IPS-NIHi7 (cell line): ENCODE measurements around the gene UTP15.

Experiments used
- DNase-seq: peaks from one replicate; pipeline ENCODE4 v3.0.0; 2012; ENCODE audit warnings: mixed read lengths; ENCODE audit errors: extremely low spot score

The UTP15 gene

GRCh38 chr5:73623901-73624404, 58.4 kb downstream of the UTP15 start:
- no peak for DNase-seq

GRCh38 chr5:73624888-73625287, 59.3 kb downstream of the UTP15 start:
- DNase-seq: peak; percentile 42

- no peak for DNase-seq
These were observed 59.9 kb downstream of the UTP15 start for GRCh38 chr5:73625372-73625943.

GRCh38 chr5:73625944-73626811, 60.6 kb downstream of the UTP15 start, which contains the start of gene ARHGEF28:
ARHGEF28 (plus strand) TSS chr5:73626196; CDS start chr5:73684852, 58,656 bp downstream.
- peak; percentile 76 for DNase-seq

- no peak for DNase-seq
These were observed 61.3 kb downstream of the UTP15 start for GRCh38 chr5:73626814-73627313.

GRCh38 chr5:73629456-73629855, 63.9 kb downstream of the UTP15 start:
- no peak for DNase-seq

GRCh38 chr5:73630765-73631164, 65.2 kb downstream of the UTP15 start:
- DNase-seq: no peak

- DNase-seq: no peak
These were observed 66.0 kb downstream of the UTP15 start for GRCh38 chr5:73631500-73631899.
